Activated CD8-positive, alpha-beta memory T cell treated with anti-CD3 and anti-CD28 coated beads, Interleukin-2, amount 50 U/mL, for 24 hours (primary cell): Measurements from ENCODE around the gene TMEM243.
"Not testable (repeated sequence)": the region's sequence is repeated elsewhere in the genome, so short reads cannot be mapped to it uniquely, and the experiment has no call there.

Source experiments
- DNase-seq: peaks from one replicate; pipeline ENCODE4 v3.0.0-alpha.2; 2020; ENCODE audit errors: extremely low read depth

The TMEM243 gene

DNA sequence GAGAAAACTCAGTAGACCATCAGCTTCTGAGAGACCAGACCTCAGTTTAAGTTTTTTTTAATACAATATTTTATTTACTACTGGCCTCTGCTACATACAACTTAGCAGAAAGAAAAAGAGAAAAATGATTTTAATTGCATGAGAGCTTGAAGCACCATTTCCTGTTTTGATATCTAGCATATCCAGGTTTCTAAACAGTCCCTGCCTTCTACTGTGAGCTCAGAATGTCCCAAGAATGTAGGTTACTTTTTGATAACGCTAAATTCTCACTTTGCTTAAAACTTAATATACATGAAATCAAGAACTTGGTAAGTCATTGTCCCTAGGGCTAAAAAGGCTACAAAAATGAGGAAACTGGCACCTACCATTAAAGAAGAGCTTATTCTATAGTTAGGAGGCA, 7.0 kb downstream of the TMEM243 start:
- DNase-seq, result no peak

DNA sequence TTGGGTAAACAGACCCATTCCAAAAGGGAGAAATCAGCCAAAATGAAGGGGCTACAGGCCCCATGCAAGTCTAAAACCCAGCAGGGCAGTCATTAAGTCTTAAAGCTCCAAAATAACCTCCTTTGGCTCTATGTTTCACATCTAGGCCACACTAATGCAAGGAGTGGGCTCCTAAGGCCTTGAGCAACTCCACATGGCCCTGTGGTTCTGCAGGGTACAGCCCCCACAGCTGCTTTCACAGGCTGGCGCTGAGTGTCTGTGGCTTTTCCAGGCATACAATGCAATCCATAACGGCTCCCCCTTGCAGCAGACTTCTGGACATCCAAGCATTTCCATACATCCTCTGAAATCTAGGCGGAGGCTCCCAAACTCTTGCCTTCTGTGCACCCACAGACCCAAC, 9.0 kb downstream of the TMEM243 start:
- DNase-seq, result no peak

DNA sequence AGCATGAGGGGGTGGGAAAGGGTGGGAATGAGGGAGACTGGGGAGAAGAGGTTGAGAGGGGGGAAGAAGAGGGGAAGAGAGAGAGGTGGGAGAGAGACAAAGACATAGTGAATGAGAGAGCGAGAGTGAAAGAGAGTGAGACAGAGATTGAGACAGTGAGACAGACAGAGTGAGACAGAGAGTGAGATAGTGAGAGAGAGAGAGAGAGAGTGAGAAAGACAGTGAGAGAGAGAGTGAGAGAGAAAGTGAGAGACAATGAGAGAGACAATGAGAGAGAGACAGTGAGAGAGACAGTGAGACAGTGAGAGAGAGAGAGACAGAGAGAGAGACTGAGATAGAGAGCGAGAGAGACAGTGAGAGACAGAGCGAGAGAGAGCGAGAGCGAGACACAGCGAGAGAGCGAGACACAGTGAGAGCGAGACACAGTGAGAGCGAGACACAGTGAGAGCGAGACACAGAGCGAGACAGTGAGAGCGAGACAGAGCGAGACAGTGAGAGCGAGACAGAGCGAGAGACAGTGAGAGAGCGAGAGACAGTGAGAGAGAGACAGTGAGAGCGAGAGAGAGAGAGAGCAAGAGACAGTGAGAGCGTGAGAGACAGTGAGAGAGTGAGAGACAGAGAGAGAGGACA, 10.1 kb downstream of the TMEM243 start:
- DNase-seq, result no peak

DNA sequence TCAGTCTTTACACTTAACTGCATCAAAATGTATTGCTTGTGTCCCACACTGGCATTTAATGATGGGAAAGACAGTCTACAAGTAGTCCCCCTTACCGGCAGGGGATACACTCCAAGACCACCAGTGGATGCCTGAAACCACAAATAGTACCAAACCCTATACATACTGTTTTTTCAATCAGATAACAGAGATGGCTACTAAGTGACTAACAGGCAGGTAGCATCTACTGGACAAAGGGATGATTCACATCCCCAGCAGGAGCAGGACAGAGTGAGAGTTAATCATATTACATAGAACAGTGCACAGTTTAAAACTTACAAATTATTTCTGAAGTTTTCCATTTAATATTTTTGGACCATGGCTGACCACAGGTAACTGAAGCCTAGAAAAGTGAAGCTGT, 13.2 kb downstream of the TMEM243 start:
- no peak for DNase-seq

DNA sequence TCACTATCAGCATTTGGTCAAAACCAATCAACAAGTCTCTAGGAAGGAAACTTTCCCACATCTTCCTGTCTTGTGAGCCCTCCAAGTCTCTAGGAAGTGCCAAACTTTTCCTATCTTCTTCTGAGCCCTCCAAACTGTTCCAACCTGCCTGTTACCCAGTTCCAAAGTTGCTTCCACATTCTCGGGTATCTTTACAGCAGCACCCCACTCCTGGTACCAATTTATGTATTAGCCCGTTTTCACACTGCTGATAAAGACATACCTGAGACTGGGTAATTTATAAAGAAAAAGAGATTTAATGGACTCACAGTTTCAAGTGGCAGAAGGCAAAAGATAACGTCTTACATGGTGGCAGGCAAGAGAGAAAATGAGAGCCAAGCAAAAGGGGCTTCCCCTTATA, 13.8 kb downstream of the TMEM243 start:
- not testable (repeated sequence) for DNase-seq

DNA sequence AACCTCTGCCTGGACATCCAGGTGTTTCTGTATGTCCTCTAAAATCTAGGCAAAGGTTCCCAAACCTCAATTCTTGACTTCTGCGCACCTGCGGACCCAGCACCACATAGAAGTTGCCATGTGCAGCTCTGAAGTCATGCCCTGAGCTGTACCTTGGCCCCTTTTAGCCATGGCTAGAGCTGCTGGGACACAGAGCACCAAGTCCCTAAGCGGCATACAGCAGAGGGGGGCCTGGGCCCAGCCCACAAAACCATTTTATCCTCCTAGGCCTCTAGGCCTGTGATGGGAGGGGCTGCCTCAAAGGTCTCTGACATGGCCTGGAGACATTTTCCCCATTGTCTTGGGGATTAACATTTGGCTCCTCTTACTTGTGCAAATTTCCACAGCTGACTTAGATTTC, 14.6 kb downstream of the TMEM243 start:
- DNase-seq, result no peak

DNA sequence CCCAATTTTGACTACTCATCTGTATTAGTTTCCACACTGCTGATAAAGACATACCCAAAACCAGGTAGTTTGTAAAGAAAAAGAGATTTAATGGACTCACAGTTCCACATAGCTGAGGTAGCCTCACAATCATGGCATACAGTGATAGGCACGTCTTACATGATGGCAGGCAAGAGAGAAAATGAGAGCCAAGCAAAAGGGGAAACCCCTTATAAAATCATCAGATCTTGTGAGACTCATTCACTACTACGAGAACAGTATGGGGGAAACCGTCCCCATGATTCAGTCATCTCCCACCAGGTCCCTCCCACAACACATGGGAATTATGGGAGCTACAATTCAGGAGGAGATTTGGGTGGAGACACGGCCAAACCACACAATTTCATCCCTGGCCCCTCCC, 15.6 kb downstream of the TMEM243 start:
- not testable (repeated sequence) for DNase-seq

DNA sequence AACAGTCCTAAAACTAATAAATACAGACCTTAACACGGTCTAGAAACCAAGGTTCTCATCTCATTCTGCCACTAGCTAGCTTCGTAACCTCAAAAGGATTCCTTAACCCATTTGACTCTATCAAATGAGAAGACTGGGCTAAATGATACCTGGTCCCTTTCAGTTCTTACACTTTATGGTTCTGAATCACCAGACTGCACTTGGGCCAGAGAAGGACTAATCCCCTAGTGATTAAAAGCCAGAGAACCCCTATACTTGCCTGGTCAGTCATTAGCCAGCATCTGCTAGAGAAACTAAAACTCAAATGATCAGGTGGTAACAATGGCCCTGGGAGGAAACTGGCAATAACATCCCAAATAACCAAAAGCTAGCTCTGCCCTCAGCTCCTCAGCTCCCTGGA, 16.8 kb downstream of the TMEM243 start:
- DNase-seq, result no peak

DNA sequence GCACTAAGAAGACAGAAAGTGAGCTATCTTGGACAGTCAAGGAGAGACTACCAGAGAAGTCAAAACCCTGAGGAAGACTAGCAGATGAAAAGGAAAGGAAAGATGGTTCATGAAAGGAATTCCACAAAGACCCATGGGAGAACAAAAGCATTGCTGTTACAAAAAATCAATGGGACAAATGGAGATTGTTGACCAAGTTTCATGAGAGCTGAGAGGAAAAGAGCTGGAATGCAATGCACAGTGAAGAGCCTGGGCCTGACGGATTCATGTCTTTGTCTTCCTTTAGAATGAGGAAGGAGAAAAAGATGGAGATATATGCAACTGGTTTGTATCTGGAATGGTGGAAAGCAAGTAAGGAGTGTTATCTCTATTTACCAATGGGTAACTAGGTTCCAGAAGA, 17.3 kb downstream of the TMEM243 start:
- no peak for DNase-seq

DNA sequence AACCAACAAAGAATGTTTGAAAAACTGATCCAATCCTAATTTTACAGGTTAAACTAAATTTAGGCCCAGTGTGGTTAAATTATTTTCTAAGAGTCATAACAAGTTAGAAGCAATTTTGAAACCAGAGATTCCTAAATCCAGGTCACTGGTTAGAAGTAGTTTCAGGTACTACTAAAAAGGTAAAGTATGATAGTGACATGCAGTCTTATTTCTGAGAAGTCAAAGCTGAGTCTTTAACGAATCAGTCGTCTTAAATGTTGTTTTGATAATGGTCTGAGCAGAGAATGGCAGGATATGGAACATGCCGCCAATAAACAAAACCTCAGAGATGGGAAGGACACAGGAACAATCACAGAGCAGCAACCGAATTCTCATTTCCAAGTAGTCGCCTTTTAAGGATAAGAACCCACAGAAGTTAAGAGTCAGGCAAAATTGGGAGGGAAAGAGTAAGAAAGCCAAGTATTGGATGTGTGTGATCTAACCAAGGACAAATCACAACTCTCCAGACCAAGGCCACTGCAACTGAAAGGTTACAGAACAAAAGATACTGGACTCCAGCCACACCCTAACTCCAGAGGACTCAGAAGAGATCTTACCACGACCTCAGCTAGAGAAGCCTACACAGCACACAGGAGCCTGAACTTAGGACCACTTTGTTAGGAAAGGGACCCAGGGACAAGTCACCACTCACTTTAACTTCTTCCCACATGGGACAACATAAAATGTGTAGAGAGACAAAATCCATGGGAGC, 19.7 kb downstream of the TMEM243 start:
- no peak for DNase-seq

DNA sequence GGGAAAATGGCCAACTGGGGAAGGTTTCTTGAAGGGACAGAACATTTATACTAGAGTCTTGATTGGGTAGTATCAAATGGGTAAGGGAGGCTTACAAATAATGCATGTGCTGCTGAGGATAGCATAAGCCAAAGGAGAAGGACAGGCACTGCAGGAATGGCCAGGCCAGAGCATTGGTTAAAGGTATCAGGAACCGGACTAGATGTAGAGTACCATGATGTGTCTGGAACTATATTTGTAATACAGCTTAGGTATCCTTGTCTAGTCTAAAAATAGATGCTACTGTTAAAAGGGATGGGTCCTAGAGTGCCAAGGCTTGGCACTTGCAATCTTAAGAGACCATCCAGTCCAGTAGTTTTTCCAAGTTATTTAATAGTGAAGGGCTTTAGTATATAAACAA, 20.3 kb downstream of the TMEM243 start:
- no peak for DNase-seq

DNA sequence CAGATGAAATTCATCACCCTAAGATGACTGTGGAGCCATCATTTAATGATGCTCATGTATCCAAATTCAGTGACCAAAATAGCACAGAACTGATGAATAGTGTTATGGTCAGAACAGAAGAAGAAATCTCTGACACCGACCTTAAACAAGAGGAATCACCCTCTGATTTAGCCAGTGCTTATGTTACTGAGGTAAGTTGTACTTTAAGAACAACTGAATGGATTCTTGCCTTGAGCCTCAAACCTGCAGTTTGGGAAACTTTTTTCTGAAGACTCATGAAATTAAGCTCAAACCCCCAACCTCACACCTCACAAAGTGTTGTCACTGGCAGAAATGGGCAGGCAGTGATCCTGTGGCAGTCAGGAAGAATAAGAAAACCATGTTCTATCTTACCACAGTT, 25.6 kb downstream of the TMEM243 start:
- DNase-seq, result no peak

DNA sequence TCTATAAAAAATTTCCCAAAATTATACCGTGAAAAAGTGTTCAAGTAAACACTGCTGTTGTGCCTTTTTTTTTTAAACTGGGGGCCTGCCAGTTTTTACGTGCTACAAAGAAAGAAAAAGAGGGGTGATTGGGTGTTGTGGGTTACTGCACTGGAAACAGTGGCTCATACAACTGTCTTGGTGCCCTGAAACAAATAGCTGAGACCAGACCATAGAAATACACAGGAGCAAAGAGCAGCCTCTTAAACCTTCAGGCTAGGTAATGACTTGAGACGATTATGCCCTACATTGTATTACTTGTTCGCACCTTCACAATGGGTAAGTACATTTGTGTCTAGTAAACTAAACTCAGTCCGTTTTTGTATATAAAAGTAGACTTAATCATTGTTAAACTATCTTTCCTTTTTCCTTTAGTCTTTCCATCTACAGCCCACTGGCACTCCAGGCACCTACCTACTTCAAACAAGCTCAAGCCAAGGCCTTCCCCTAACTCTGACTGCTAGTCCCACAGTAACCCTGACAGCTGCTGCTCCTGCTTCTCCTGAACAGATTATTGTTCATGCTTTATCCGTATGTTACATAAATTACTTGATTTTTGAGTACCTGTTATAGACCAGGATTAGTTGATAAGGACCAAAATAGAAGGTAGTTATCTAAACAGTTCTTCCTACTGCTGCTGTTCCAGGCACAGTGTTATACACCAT, 26.6 kb downstream of the TMEM243 start:
- no peak for DNase-seq

DNA sequence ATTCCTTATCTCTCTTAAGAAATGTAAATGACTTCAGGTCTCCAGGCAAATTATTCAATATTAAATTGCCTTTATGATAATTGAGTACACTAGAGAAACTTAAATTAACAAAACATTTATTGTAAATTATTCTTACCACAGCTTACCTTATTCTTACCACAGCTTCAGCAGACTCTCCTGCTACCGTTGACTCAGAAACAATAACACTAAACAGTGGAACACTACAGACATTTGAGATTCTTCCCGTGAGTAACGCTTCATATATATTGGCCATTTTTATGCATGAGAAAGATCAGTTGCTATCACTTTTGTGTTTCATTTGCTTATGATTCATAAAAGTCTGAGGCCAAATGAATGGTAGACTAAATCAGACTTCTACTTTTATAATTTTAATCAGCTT, 28.7 kb downstream of the TMEM243 start:
- no peak for DNase-seq

DNA sequence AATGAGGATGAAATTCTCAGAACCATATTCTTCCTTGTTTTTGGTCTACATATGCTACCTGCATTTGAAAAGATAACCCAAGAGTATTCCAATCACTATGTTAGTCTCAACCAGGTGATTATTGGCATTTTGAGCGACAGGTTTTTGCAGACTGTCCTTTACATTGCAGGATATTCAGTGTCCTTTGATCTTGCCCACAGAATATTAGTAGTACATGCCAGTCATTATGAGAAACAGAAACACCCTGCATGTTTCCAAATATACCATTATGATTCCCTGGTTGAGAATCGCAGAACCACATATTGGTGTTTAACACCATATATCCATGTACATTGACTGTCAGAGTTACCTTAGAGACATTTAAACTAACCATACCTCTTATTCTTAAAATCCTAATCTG, 30.6 kb downstream of the TMEM243 start:
- DNase-seq, result no peak

DNA sequence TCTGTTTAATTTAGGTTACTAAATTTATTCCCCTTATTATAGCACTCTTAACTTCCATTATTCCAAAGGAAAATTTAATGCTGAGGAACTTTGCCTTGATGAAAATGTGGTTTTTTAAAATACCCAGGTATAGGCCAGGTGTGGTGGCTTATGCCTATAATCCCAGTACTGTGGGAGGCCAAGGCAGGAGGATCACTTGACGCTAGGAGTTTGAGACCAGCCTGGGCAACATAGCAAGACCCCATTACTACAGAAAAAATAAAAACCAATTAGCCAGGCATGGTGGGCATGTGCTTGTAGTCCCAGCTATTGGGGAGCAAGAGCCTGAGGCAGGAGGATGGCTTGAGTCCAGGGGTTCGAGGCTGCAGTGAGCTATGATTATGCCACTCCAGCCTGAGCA, 32.4 kb downstream of the TMEM243 start:
- no peak for DNase-seq

DNA sequence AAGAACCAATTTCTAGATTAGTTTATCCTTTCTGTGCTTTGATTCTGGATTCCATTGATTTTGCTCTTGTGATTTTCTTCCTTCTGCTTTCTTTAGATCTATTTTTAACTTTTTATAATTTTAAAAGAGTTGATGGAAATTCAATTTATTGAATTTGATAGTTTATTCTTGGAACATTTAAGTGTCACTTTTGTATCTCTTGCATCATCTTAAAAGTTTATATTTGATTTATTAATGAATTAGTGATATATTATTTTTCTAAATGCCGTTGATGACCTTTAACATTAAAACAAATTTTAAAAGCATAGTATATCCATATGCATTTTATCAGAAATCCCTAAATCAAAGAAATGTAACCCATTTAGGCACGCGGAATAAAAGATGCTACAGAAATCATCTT, 40.4 kb downstream of the TMEM243 start:
- no peak for DNase-seq

DNA sequence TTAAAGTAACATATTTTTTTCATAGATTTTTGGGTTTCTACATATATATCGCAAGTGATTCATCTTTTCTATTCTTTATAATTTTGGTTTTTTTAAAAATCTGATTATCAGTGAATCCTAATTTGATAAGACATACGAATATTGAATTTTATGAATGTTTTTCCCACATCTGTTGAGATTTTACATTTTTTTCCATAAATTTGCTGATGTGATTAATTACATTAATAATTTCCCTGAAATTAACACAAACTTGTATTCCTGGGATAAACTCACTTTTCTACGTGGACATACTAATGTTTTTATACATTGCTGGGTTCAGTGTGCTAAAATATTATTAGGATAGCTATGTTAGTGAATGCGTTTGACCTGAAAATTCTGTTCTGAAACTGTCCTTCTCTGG, 41.2 kb downstream of the TMEM243 start:
- no peak for DNase-seq

DNA sequence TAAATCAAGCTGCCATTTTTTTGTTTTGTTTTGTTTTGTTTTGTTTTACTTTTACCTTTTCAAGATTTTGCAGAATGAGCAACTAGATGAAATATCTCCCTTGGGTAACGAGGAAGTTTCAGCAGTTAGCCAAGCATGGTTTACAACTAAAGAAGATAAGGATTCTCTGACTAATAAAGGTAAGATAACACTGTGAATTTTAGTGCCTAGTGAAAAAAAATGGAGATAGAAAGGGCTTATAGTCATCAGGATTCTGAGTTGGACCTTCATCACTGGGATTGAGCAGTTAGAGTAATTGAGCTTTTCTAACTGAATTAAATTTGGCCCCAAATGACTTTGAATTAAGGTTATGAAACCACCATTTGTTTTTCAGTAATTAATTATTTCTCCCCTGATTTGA, 46.1 kb downstream of the TMEM243 start:
- no peak for DNase-seq

DNA sequence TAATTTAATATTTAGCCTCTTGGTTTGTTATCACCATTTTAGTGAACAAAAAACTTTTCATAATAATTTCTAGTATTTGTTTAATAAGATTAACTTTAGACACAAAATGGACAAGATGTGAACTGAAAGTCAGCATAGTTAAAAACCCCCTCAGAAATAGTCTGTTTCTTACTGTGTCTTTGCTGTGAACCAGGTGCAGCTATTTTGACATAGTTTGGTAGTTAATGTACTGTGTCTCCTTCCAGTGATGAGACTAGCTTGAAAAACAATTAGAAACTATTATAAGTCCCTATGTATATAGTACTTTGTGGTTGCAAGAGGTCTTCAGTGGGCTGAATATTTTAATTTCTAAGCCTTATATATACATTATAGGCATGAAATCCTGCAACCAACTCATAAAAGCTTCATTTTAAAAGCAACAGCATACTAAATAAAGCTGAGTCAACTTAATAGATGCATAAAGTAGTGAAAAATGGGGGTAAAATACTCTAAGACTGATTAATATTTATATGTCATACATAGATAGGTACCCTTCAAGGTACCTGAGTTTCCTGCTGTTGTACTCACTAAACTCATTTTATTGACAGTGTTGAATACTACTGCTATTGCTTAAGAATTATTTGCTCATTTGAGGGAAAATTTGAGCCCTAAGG, 48.1 kb downstream of the TMEM243 start:
- DNase-seq, result no peak

DNA sequence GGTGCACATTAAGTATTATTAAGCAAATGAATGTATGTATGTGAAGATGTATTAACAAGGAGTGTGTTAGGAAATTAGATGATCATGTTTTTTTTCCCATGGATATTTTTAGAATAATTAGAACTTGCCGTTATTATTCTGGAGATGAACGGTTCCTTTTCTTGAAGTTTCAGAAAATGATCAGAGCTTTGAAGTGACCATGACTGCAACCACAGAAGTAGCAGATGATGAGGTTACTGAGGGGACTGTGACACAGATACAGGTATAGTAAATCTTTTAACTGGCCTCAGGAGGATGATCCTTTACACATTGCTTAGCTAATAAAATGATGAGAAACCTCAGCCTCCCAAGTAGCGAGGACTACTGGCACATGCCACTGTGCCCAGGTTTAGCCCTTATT, 48.7 kb downstream of the TMEM243 start:
- DNase-seq, result no peak

DNA sequence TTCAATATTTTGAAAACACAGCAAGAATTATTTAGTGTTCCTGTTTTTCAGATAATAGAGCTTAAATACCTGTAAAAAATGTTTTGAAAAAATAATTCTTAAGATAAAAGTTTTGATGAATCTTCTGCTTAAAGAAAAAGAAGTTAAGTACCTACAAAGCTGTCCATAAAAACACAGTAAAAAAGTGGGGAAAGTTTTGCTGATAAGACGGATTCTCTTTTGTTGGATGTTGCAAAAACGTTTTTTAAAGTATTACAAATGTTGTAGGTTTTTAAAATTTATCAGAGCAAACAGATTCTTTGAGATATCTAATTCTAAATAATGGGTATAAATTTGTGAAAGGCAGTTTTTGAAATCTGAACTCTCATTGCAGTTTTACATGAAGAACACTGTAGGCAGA, 55.1 kb downstream of the TMEM243 start:
- DNase-seq, result no peak

DNA sequence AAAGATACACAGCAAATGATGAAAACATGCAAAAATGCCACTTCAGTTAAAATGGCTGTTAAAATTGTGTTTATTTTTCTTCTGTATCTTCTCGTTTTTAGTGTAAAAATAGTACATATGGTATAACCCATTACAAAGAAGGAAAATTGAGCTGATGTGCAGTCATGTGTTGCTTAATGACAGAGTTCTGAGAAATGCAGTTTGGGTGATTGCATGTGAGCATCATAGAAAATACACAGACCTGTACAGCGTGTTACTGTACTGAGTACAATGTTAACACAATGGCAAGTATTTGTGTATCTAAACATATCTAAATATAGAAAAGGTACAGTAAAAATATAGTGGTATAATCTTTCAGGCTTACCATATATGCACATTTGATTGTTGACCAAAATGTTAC, 60.0 kb downstream of the TMEM243 start:
- DNase-seq, result no peak
